Neural cell (in vitro differentiated cells): Measurements from ENCODE around the gene HIPK2.

Experiments used
- CTCF ChIP-seq: fragments of 450-650 bp; IDR thresholded peaks from 2 replicates; pipeline ENCODE4 v1.5.1; 2014; ENCODE audit warnings: antibody characterized with exemption, mild to moderate bottlenecking, moderate library complexity; ENCODE audit not compliant: poor library complexity, severe bottlenecking
- POLR2AphosphoS5 ChIP-seq: IDR thresholded peaks from 2 replicates; pipeline ENCODE4 v1.6.1; 2012
- TAF1 ChIP-seq: IDR thresholded peaks from 2 replicates; pipeline ENCODE4 v1.6.1; 2012; ENCODE audit warnings: low read depth

GRCh38 chr7:139648941-139649425, 128.8 kb downstream of the HIPK2 start:
- TF ChIP-seq TAF1 = no peak
- no peak for TF ChIP-seq CTCF
- TF ChIP-seq POLR2AphosphoS5 = no peak
